Muscle layer of duodenum (tissue), 2 donors: ENCODE data around the gene LIMK2.

Source experiments
- H3K27ac ChIP-seq: one replicate; pipeline ENCODE4 v1.7.0; 2013; ENCODE audit warnings: mild to moderate bottlenecking, low read length
- H3K27me3 ChIP-seq: one replicate; pipeline ENCODE4 v1.7.0; 2013; ENCODE audit warnings: low read depth, mild to moderate bottlenecking, control low read depth, low read length
- H3K36me3 ChIP-seq, 2 donors: one replicate each; pipeline ENCODE4 v1.7.0; 2013; ENCODE audit warnings: low read length in 2 of 2, control low read depth in 1 of 2, mild to moderate bottlenecking in 1 of 2; ENCODE audit not compliant: insufficient read depth in 2 of 2, control insufficient read depth in 1 of 2
- H3K4me1 ChIP-seq, 2 donors: one replicate each; pipeline ENCODE4 v1.7.0; 2013; ENCODE audit warnings: low read length in 2 of 2, mild to moderate bottlenecking in 2 of 2, control low read depth in 1 of 2, moderate library complexity in 1 of 2; ENCODE audit not compliant: insufficient read depth in 2 of 2, control insufficient read depth in 1 of 2
- H3K4me3 ChIP-seq, 2 donors: one replicate each; pipeline ENCODE4 v1.7.0; 2013; ENCODE audit warnings: low read length in 2 of 2, low read depth in 1 of 2, mild to moderate bottlenecking in 1 of 2
- H3K9me3 ChIP-seq, 2 donors: one replicate each; pipeline ENCODE4 v1.7.0; 2013; ENCODE audit warnings: low read length in 2 of 2, control low read depth in 1 of 2, mild to moderate bottlenecking in 1 of 2; ENCODE audit not compliant: control insufficient read depth in 1 of 2
- donor health status: healthy.

LIMK2 gene

GRCh38 chr22:31328544-31328960, 116.5 kb downstream of the LIMK2 start:
- Histone ChIP-seq H3K27ac (no peak overlapping the region), H3K27me3 (no peaks in the 10 kb centered on the region), H3K4me3 (no peak overlapping the region), H3K4me1 (no peaks in the 10 kb centered on the region), H3K36me3 (peaks cover 48 to 68% of the 10 kb centered on the region in 2 donors), H3K9me3 (no peaks in the 10 kb centered on the region)

GRCh38 chr22:31329029-31329428, 116.9 kb downstream of the LIMK2 start:
- Histone ChIP-seq H3K36me3 (peaks cover 52 to 71% of the 10 kb centered on the region in 2 donors), H3K4me3 (no peak overlapping the region), H3K27me3 (no peaks in the 10 kb centered on the region), H3K27ac (no peak overlapping the region), H3K9me3 (no peaks in the 10 kb centered on the region), H3K4me1 (peaks cover 0 to 3% of the 10 kb centered on the region in 2 donors)
